Cardiac fibroblast (primary cell): ENCODE data around the gene HIPK3.
A peak's percentile ranks its signal among the peaks of the same experiment; 100 is the strongest.

Experiments used
- DNase-seq, 2 donors: peaks; one replicate each; pipeline versions ENCODE4 v3.0.0 to v3.0.0-alpha.2; 2010; ENCODE audit warnings: low read depth in 2 of 2
- H3K4me3 ChIP-seq, 2 donors: replicated peaks in 1 of 2; 1 replicate in 1 of 2; 2 replicates in 1 of 2; pipeline ENCODE4 v1.5.1; 2011; ENCODE audit warnings: low read depth in 2 of 2, low read length in 2 of 2, mild to moderate bottlenecking in 2 of 2, moderate library complexity in 1 of 2
- CTCF ChIP-seq: IDR thresholded peaks from one replicate; pipeline ENCODE4 v1.5.1; 2011; ENCODE audit warnings: low read depth, mild to moderate bottlenecking, low read length, inconsistent platforms

The HIPK3 gene

DNA sequence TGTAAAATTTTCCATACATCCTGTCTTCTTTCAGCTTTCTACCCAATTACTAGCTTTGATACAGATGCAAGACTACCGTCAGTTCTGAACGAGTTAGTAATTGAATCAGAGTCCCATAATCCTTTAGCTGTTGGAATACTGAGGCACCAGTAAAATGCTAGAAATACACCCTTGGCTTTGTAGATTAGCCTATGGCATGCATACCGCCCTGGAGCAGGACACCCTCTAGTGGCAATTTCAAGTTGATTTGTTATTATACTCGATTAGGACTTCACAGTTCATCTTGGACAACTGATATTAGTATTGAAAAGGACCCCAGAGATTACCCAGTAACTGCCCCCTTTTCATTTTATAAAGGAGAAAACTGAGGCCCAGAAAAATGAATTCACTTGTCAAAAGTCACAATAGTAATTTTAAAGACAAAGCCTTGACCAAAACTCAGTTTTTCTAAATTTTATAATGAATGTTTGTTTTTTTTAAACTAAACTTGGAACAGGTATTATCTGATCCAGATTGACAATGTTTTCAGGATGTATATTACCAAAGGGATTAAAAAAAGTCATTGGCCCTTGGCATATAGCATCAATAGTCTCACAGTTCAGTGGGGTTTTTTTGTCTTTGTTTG is 72.6 kb downstream of the HIPK3 start:
- peak; percentile 64 for TF ChIP-seq CTCF
- peak; percentile 83 to 84 for DNase-seq
- no peak overlapping the region for H3K4me3 ChIP-seq

- H3K4me3 ChIP-seq, result no peak overlapping the region
- no peak for TF ChIP-seq CTCF
- no peak for DNase-seq
Measured at GRCh38 chr11:33333816-33334215, 76.6 kb downstream of the HIPK3 start.

DNA sequence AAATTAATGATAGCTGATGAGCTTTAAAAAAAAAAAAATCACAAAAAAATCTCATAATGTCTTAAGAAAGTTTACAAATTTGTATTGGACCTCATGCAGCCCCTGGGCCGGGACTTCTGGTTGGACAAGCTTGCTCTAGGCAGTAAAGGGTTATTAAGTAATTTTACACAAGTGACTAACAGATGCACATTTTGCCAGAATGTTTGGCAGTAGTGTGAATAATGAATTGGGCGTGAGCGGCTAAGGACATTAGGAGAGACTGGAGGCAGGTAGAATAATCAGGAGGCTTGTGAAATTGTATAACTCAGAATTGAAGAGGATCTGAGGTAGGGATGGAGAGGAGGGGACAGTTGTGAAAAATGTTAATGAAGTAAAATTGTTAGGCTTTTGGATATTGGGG is 77.4 kb downstream of the HIPK3 start:
- no peak for TF ChIP-seq CTCF
- no peak for DNase-seq
- H3K4me3 ChIP-seq, result no peak overlapping the region

- H3K4me3 ChIP-seq, result no peak overlapping the region
- TF ChIP-seq CTCF, result no peak
- DNase-seq, result no peak
Measured at GRCh38 chr11:33339247-33339646, 82.1 kb downstream of the HIPK3 start.

- DNase-seq, result peak in 1 of 2 donors; percentile 33
Measured at GRCh38 chr11:33344611-33345010, 87.4 kb downstream of the HIPK3 start.

GRCh38 chr11:33347490-33348125 is 90.4 kb downstream of the HIPK3 start:
- no peak overlapping the region for H3K4me3 ChIP-seq
- no peak for DNase-seq
- TF ChIP-seq CTCF, result no peak

More at GRCh38 chr11:33344611-33345010, 87.4 kb downstream of the HIPK3 start:
- no peak for TF ChIP-seq CTCF
- no peak overlapping the region for H3K4me3 ChIP-seq

GRCh38 chr11:33350287-33350686 is 93.1 kb downstream of the HIPK3 start:
- H3K4me3 ChIP-seq, result no peak overlapping the region
- no peak for TF ChIP-seq CTCF
- DNase-seq, result no peak
